ENCODE data around the gene MOV10. TPM values are rescaled to one million over a fixed set of nuclear protein-coding genes. Genes with fewer than 3 reads are reported as not detected.

MOV10 gene
- total and polyA plus RNA-seq, 8 donors, result 17.7 to 89.9 (median 25.2) TPM

DNA sequence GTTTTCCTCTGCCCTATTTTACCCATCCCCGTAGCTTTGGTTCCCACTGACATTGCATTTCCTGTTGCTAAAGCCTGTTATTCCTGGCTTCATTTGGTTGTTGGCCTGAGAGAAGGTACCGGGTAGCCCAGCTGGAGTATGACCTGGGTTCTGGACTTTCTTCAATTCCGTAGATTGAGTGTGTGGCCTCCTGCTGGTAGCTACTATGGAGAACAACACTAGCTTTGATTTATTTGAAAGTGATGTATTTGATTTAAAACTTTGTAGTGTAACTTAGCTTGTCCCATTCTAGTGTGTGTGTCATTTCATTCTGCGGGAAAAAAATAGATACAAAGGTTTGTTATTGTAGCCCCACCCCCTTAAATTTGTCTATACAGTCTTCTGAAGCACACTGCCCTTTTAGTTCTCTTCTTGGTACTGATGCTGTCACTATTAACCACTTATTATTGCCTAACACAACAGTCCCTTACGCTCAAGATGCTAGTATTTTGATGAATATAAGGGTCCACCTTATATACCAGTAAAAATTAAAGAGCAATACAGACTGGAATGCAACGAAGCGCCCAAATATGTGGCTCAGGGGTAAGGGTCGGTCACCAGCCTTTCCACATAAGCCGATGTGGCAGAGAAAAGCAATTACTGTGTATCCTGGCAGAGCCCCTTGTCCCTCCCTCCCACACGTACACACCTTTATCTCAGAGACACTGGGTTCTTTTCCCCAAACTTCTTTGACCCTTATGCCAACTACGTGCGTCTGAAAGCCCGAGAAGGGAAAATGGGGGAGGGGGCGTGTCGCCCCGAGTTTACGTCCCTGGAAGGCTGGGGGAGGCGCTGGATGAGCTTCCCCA lies 643 bp upstream of the MOV10 start:
- ATAC-seq, result peak; percentile 64 to 73 (median 70)
- TF ChIP-seq CTCF (IDR thresholded peaks at IDR 0.05), result peak in 2 of 4 donors; percentile 10 to 37
- peak in 4 of 6 donors; percentile 27 to 70 (median 48) for DNase-seq
- no peak for FAIRE-seq
- H3K27ac ChIP-seq, result peak overlapping the region; percentile 71 to 93 (median 76)
- H3K36me3 ChIP-seq, result peaks cover 0 to 5% (median 0%) of the 10 kb centered on the region in 3 donors
- H3K27me3 ChIP-seq, result no peaks in the 10 kb centered on the region
- WGBS, 2 donors, result 1 to 3% methylated on average over 18 of the region's 18 CpGs
- H3K9me3 ChIP-seq, result no peaks in the 10 kb centered on the region
- H3K4me1 ChIP-seq, result peaks cover 0 to 8% (median 5%) of the 10 kb centered on the region in 3 donors
- peak overlapping the region; percentile 63 to 94 (median 78) for H3K4me3 ChIP-seq
- intact Hi-C loops (cut with DNase I), result no loop called here

GRCh38 chr1:112674986-112675727 lies 698 bp downstream of the MOV10 start:
- ATAC-seq (peak; percentile 58 to 78 (median 71)), DNase-seq (peak in 5 of 6 donors; percentile 43 to 82 (median 61)), FAIRE-seq (no peak)
- TF ChIP-seq CTCF (IDR thresholded peaks at IDR 0.05), result no peak
- intact Hi-C loops (cut with DNase I), result no loop called here
- Histone ChIP-seq H3K27me3 (no peaks in the 10 kb centered on the region), H3K9me3 (no peaks in the 10 kb centered on the region), H3K4me3 (peak overlapping the region; percentile 63 to 94 (median 78)), H3K4me1 (peaks cover 0 to 8% (median 5%) of the 10 kb centered on the region in 3 donors), H3K27ac (peak overlapping the region; percentile 71 to 93 (median 76)), H3K36me3 (no peaks in the 10 kb centered on the region)
- 0 to 1% methylated on average over 59 to 68 of the region's 68 CpGs for WGBS, 2 donors

DNA sequence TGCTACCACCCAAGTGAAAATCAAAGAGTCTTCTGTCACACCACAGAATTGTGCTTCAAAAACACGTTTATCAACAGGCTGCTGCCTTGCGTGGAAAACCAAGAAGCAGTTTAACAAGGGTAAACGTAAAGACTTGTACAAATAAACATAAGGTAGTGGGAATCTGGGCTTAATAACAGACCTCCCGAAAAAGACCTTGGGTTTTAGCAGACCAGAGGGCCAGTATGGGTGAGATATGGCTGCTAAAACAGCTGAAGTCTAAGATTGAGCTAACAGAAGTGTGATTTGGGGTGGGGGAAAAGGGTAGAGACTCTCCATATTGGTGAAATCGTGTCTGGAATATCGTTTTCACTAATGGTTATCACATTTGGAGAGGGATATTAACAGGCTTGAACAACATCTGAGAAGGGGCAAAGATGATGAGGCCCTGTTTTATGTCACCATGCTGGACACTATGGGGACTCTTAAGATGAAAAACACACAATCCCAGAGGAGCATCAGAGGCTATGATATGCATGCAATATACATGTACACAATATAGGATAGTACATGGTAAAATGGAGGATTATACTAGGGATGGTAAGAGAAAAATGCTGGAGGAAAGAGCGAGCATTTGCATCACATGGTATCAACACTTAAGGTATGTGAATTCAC lies 1.4 kb downstream of the MOV10 start:
- DNase-seq, result no peak
- ATAC-seq, result no peak
- no peak for TF ChIP-seq CTCF (IDR thresholded peaks at IDR 0.05)
- no peaks in the 10 kb centered on the region for H3K27me3 ChIP-seq
- no peaks in the 10 kb centered on the region for H3K9me3 ChIP-seq
- intact Hi-C loops (cut with DNase I), result no loop called here
- no peaks in the 10 kb centered on the region for H3K36me3 ChIP-seq
- WGBS, 2 donors, result 29 to 38% methylated on average over 7 of the region's 7 CpGs
- H3K27ac ChIP-seq, result peak overlapping the region; percentile 71 to 93 (median 76)
- H3K4me3 ChIP-seq, result peak overlapping the region; percentile 63 to 94 (median 78)
- FAIRE-seq, result no peak
- peaks cover 0 to 8% (median 5%) of the 10 kb centered on the region in 3 donors for H3K4me1 ChIP-seq

- TF ChIP-seq CTCF (IDR thresholded peaks at IDR 0.05), result no peak
- Histone ChIP-seq H3K9me3 (no peaks in the 10 kb centered on the region), H3K4me1 (peaks cover 0 to 8% (median 5%) of the 10 kb centered on the region in 3 donors), H3K36me3 (no peaks in the 10 kb centered on the region), H3K27me3 (no peaks in the 10 kb centered on the region), H3K27ac (no peak overlapping the region), H3K4me3 (no peak overlapping the region)
- intact Hi-C loops (cut with DNase I), result no loop called here
- WGBS, 2 donors, result 93 to 95% methylated on average over 3 of the region's 3 CpGs
- ATAC-seq, result no peak
- FAIRE-seq, result no peak
- no peak for DNase-seq
These were observed 2.1 kb downstream of the MOV10 start for GRCh38 chr1:112676543-112676942.

Data from pancreas (tissue), 10 donors.